ENCODE data around the gene RPS3. TPM values are rescaled to one million over a fixed set of nuclear protein-coding genes. Genes with fewer than 3 reads are reported as not detected.

RPS3 gene
- polyA plus RNA-seq, 2 of the 4 experiments (the other 2 are of a cell fraction) = 3,468 to 3,544 TPM

DNA sequence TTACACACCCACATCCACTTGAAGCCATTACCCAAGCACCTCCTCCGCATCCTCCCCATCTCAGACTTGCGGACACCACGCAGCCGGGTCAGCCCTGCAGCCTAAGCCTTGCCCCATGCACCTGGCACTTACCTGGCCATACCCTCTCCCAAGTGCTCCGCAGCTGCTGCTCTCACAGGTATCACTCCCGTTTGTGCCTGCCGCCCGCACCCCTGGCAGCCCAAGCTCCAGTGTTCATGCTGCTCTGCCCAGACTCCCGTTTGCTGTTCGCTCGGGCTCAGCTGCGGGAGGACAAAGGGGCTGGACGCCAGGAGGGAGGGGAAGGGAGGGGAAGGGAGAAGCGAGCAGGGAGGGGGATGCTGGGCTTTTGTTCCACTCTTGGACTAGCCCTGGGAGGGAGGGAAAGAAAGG is 33.6 kb downstream of the RPS3 start, which contains the start of gene KLHL35:
Gene KLHL35 (minus strand): TSS at position 293 of the 411 bp plus-strand sequence. CDS start 2,574 bp downstream, outside the sequence.
- ChIA-PET CTCF (interaction anchor here (0.9 to 9.5 kb wide), 6 partner anchors 12 to 99 kb away, joined by 3 to 99 read pairs (median 4); no protein-coding TSS in a partner anchor), POLR2A (no interaction called here)
- H3K9me3 ChIP-seq = peaks cover 6% of the 10 kb centered on the region; the same call in 2 of the 3 replicates
- FAIRE-seq = no peak
- WGBS (ENCODE audit: missing lambda C conversion rate) = 84% methylated on average over 12 of the region's 14 CpGs
- no peak for ATAC-seq
- H3K27ac ChIP-seq = no peak within 1 kb of the TSS
- H3K4me2 ChIP-seq = no peak within 1 kb of the TSS
- no peak for DNase-seq (ENCODE audit: low read depth in 1 of 2, low spot score in 1 of 2)
- TF ChIP-seq ESRRA (IDR thresholded peaks at IDR 0.05; ENCODE audit: borderline replicate concordance, low read length) (no peak), GATA3 (IDR thresholded peaks at IDR 0.05; ENCODE audit: borderline replicate concordance) (no peak), E2F6 (IDR thresholded peaks at IDR 0.05; ENCODE audit: borderline replicate concordance, low read depth) (no peak), MYC (IDR thresholded peaks at IDR 0.05; ENCODE audit: borderline replicate concordance, low read length) (no peak), FOXS1 (CRISPR knock-in tag; IDR thresholded peaks at IDR 0.05) (no peak), POLR2A (IDR thresholded peaks at IDR 0.05; ENCODE audit: low read length) (no peak), EHF (CRISPR knock-in tag; IDR thresholded peaks at IDR 0.05) (no peak), CBX8 (IDR thresholded peaks at IDR 0.05) (no peak), RAD21 (conservative IDR thresholded peaks at IDR 0.05 in 1 of 2, IDR thresholded peaks at IDR 0.05 in 1 of 2) (no peak)
- no peak within 1 kb of the TSS for H3K4me3 ChIP-seq
- peaks cover 9% of the 10 kb centered on the region; the same call in 2 of the 3 replicates for H3K4me1 ChIP-seq

GRCh38 chr11:75433443-75433842 is 34.1 kb downstream of the RPS3 start:
- ChIA-PET CTCF (interaction anchor here (1.0 to 9.5 kb wide), 9 partner anchors 9 to 98 kb away, joined by 3 to 99 read pairs (median 4); no protein-coding TSS in a partner anchor), POLR2A (no interaction called here)
- H3K9me3 ChIP-seq = peaks cover 6% of the 10 kb centered on the region; the same call in 2 of the 3 replicates
- TF ChIP-seq ESRRA (IDR thresholded peaks at IDR 0.05; ENCODE audit: borderline replicate concordance, low read length) = no peak
- TF ChIP-seq ZNF302 (CRISPR knock-in tag; IDR thresholded peaks at IDR 0.05) = no peak
- TF ChIP-seq KDM1A (IDR thresholded peaks at IDR 0.05; ENCODE audit: low read depth) = no peak
- no peak for TF ChIP-seq RCOR1 (IDR thresholded peaks at IDR 0.05; ENCODE audit: low read depth, low read length)
- TF ChIP-seq TFCP2L1 (CRISPR knock-in tag; IDR thresholded peaks at IDR 0.05) = no peak
- TF ChIP-seq TP53 (CRISPR knock-in tag; IDR thresholded peaks at IDR 0.05) = no peak
- no peak for TF ChIP-seq FOXS1 (CRISPR knock-in tag; IDR thresholded peaks at IDR 0.05)
- no peak for TF ChIP-seq HEYL (CRISPR knock-in tag; IDR thresholded peaks at IDR 0.05)
- no peak for TF ChIP-seq CEBPB (IDR thresholded peaks at IDR 0.05)
- no peak for TF ChIP-seq RNF2 (IDR thresholded peaks at IDR 0.05; ENCODE audit: borderline replicate concordance, low read depth)
- TF ChIP-seq, protein P1, sequence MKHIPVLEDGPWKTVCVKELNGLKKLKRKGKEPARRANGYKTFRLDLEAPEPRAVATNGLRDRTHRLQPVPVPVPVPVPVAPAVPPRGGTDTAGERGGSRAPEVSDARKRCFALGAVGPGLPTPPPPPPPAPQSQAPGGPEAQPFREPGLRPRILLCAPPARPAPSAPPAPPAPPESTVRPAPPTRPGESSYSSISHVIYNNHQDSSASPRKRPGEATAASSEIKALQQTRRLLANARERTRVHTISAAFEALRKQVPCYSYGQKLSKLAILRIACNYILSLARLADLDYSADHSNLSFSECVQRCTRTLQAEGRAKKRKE (CRISPR knock-in tag; IDR thresholded peaks at IDR 0.05; ENCODE audit: low read depth) = no peak
- no peak overlapping the region for H3K27ac ChIP-seq
- WGBS (ENCODE audit: missing lambda C conversion rate) = 78% methylated on average over 6 of the region's 6 CpGs
- no peak for FAIRE-seq
- no peak for DNase-seq (ENCODE audit: low read depth in 1 of 2, low spot score in 1 of 2)
- ATAC-seq = no peak
- H3K4me1 ChIP-seq = peaks cover 14% of the 10 kb centered on the region; the same call in 2 of the 3 replicates
- no peak overlapping the region for H3K4me3 ChIP-seq
- H3K4me2 ChIP-seq = no peak overlapping the region

- no peak overlapping the region for H3K4me3 ChIP-seq
- peaks cover 18% of the 10 kb centered on the region; the same call in 2 of the 3 replicates for H3K4me1 ChIP-seq
- FAIRE-seq (no peak), DNase-seq (ENCODE audit: low read depth in 1 of 2, low spot score in 1 of 2) (no peak), ATAC-seq (no peak)
- no peak overlapping the region for H3K27ac ChIP-seq
- ChIA-PET POLR2A (no interaction called here), CTCF (interaction anchor here (1.0 to 9.5 kb wide), 10 partner anchors 10 to 98 kb away, joined by 3 to 99 read pairs (median 4); no protein-coding TSS in a partner anchor)
- H3K4me2 ChIP-seq = no peak overlapping the region
- 100% methylated on average over 4 of the region's 4 CpGs for WGBS (ENCODE audit: missing lambda C conversion rate)
- H3K9me3 ChIP-seq = peaks cover 6% of the 10 kb centered on the region; the same call in 2 of the 3 replicates
- TF ChIP-seq, protein P2, sequence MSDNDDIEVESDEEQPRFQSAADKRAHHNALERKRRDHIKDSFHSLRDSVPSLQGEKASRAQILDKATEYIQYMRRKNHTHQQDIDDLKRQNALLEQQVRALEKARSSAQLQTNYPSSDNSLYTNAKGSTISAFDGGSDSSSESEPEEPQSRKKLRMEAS (IDR thresholded peaks at IDR 0.05) = no peak
- no peak for TF ChIP-seq JUNB (IDR thresholded peaks at IDR 0.05)
- TF ChIP-seq CBX8 (IDR thresholded peaks at IDR 0.05) = no peak
- TF ChIP-seq RCOR1 (IDR thresholded peaks at IDR 0.05; ENCODE audit: low read depth, low read length) = no peak
- TF ChIP-seq, protein P3, sequence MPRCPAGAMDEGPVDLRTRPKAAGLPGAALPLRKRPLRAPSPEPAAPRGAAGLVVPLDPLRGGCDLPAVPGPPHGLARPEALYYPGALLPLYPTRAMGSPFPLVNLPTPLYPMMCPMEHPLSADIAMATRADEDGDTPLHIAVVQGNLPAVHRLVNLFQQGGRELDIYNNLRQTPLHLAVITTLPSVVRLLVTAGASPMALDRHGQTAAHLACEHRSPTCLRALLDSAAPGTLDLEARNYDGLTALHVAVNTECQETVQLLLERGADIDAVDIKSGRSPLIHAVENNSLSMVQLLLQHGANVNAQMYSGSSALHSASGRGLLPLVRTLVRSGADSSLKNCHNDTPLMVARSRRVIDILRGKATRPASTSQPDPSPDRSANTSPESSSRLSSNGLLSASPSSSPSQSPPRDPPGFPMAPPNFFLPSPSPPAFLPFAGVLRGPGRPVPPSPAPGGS (IDR thresholded peaks at IDR 0.05) = no peak
- TF ChIP-seq FOSL2 (IDR thresholded peaks at IDR 0.05) = no peak
- no peak for TF ChIP-seq FOSL2 (CRISPR knock-in tag; IDR thresholded peaks at IDR 0.05)
- no peak for TF ChIP-seq CBX2 (IDR thresholded peaks at IDR 0.05; ENCODE audit: borderline replicate concordance, low read depth)
- no peak for TF ChIP-seq HOXB13 (CRISPR knock-in tag; IDR thresholded peaks at IDR 0.05; ENCODE audit: low read depth)
- no peak for TF ChIP-seq CEBPB (IDR thresholded peaks at IDR 0.05)
- TF ChIP-seq PBX3 (IDR thresholded peaks at IDR 0.05) = no peak
- TF ChIP-seq, protein P4, sequence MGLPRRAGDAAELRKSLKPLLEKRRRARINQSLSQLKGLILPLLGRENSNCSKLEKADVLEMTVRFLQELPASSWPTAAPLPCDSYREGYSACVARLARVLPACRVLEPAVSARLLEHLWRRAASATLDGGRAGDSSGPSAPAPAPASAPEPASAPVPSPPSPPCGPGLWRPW (IDR thresholded peaks at IDR 0.05) = no peak
- TF ChIP-seq, protein P5, sequence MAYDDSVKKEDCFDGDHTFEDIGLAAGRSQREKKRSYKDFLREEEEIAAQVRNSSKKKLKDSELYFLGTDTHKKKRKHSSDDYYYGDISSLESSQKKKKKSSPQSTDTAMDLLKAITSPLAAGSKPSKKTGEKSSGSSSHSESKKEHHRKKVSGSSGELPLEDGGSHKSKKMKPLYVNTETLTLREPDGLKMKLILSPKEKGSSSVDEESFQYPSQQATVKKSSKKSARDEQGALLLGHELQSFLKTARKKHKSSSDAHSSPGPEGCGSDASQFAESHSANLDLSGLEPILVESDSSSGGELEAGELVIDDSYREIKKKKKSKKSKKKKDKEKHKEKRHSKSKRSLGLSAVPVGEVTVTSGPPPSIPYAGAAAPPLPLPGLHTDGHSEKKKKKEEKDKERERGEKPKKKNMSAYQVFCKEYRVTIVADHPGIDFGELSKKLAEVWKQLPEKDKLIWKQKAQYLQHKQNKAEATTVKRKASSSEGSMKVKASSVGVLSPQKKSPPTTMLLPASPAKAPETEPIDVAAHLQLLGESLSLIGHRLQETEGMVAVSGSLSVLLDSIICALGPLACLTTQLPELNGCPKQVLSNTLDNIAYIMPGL (CRISPR knock-in tag; IDR thresholded peaks at IDR 0.05; ENCODE audit: borderline replicate concordance) = no peak
- no peak for TF ChIP-seq SREBF2 (IDR thresholded peaks at IDR 0.05)
- TF ChIP-seq POLR2AphosphoS2 (conservative IDR thresholded peaks at IDR 0.05; ENCODE audit: low read length) = no peak
Measured at GRCh38 chr11:75434051-75434450, 34.7 kb downstream of the RPS3 start.

All from A549 (cell line).